Retinal pigment epithelial cell (primary cell): Measurements from ENCODE around the gene SPATA9.
"Not testable (repeated sequence)": the region's sequence is repeated elsewhere in the genome, so short reads cannot be mapped to it uniquely, and the experiment has no call there.

ENCODE experiments used
- DNase-seq: peaks from one replicate; pipeline ENCODE4 v3.0.0-alpha.2; 2010; ENCODE audit warnings: low read depth
- H3K4me3 ChIP-seq: 2 replicates; pipeline ENCODE4 v1.5.1; 2011; ENCODE audit warnings: mild to moderate bottlenecking, low read length, control low read depth, moderate library complexity
- TF ChIP-seq, protein P1 (sequence below): conservative IDR thresholded peaks from 2 replicates; pipeline ENCODE4 v1.5.1; 2011; ENCODE audit warnings: low read depth, low read length, control low read depth, inconsistent platforms

SPATA9 gene

DNA sequence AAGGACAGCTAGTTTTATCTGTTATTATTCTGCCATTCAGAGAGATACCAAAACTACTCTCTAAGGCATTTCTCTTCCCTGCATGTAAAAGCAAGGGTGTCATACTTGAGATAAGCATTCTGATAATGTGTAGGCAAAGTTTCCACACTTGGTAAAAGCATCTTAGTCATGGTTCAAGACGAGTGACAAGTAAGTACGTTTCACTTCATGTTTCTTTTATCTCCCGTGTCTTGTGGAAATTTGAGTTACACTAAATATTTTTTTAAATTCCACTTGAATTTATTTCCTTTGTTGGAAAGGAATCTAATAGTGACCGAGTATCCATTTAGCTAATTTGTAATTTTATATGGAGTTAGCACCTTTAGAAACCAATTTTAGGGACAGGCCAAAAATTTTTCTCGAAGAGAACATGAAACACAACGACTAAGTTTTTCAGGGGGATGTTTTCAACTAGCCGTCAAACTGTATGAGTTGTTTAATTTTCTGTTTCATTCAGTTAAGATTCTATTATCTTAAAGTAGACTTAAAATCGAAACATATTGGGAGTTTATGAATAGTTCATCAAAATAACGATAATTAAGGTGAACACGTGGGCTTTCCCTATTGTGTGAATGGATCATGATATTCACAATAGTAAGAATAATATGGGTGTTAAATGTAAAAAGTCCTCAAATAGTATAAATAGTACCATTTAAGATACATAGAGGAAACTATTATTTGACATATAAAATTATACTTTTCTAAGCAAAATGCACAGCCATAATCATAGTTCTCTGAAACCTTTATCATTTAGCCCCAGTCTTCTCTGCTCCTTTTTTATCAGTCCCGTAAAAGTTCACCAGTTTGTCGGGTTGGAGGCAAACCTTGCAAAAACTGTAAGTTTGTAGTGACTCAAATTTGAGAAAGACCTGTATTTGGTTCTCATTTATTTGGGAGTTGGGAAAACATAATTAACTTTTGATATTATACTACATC, 34.6 kb downstream of the SPATA9 start:
- no peak for DNase-seq
- TF ChIP-seq, protein P1, sequence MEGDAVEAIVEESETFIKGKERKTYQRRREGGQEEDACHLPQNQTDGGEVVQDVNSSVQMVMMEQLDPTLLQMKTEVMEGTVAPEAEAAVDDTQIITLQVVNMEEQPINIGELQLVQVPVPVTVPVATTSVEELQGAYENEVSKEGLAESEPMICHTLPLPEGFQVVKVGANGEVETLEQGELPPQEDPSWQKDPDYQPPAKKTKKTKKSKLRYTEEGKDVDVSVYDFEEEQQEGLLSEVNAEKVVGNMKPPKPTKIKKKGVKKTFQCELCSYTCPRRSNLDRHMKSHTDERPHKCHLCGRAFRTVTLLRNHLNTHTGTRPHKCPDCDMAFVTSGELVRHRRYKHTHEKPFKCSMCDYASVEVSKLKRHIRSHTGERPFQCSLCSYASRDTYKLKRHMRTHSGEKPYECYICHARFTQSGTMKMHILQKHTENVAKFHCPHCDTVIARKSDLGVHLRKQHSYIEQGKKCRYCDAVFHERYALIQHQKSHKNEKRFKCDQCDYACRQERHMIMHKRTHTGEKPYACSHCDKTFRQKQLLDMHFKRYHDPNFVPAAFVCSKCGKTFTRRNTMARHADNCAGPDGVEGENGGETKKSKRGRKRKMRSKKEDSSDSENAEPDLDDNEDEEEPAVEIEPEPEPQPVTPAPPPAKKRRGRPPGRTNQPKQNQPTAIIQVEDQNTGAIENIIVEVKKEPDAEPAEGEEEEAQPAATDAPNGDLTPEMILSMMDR: no peak
- no peak overlapping the region for H3K4me3 ChIP-seq

GRCh38 chr5:95646569-95647431, 36.0 kb downstream of the SPATA9 start, which contains the start of gene RFESD:
Gene RFESD (plus strand): TSS chr5:95646777. CDS start chr5:95652272, 5,495 bp downstream.
- TF ChIP-seq, protein P1: peak; percentile 11
- H3K4me3 ChIP-seq: peak within 1 kb of the TSS; percentile 66
- DNase-seq: peak; percentile 75

DNA sequence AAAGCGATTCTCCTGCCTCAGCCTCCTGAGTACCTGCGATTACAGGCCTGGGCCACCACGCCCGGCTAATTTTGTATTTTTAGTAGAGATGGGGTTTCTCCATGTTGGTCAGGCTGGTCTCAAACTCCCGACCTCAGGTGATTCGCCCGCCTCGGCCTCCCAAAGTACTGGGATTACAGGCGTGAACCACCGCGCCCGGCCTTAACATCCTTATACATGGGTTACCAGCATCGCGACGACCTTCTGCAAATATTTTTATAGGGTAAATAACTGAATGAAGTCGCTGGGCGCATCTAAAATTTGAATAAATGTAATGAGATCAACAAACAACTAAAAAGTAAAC, 36.6 kb downstream of the SPATA9 start:
- not testable (repeated sequence) for DNase-seq
- H3K4me3 ChIP-seq: peak overlapping the region; percentile 66

- TF ChIP-seq, protein P1: peak; percentile 84
- DNase-seq: no peak
- no peak overlapping the region for H3K4me3 ChIP-seq
Measured at GRCh38 chr5:95644351-95645042, 38.3 kb downstream of the SPATA9 start.

DNA sequence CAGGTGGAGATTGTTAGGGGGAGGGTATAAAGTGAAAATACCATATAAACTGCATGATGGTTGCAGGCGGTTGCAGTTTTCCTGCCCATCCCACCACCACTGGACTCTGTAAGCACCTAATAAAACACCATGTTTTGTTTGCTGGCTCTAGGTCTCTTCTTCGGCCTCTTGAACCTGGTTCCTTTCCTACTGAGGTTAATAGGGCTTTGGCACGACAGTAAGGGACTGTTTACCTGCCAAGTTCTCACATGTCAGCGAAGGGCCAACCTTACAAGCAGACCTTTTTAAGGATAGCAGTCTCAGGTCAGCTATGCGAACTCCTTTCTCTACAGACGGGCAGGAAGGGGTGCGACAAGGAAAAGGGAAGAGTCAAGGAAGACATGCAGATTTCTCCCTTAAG, 39.6 kb downstream of the SPATA9 start:
- no peak for DNase-seq
- no peak overlapping the region for H3K4me3 ChIP-seq
- TF ChIP-seq, protein P1: no peak

- TF ChIP-seq, protein P1: no peak
- DNase-seq: no peak
- H3K4me3 ChIP-seq: no peak overlapping the region
Measured at GRCh38 chr5:95641741-95642220, 41.0 kb downstream of the SPATA9 start.

DNA sequence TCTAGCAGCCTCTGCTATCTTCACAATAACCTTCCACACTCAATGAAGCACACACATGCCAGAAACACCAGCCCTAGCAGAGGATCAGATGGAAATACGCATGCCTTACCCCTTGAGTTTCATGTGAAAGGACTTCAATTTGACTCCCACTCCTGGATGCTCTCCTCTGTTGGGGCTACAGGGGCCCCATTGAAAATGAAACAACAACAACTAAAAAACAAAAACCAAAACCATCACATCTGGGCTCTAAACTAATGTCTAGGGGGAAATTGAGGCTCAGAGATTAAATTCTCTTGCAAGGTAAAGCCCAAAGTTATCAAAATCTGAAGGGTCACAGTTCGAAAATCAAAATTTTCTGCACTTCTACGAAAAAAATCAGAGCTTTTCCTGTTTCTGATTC, 44.2 kb downstream of the SPATA9 start:
- DNase-seq: no peak
- TF ChIP-seq, protein P1: no peak
- no peak overlapping the region for H3K4me3 ChIP-seq
